GM12872 (cell line): ENCODE data around the gene SLC6A5.

Experiments
- TF ChIP-seq, protein P1 (sequence below): IDR thresholded peaks from 3 replicates; pipeline ENCODE4 v1.5.1; 2011; ENCODE audit warnings: low read depth, mild to moderate bottlenecking, low read length, moderate library complexity; ENCODE audit not compliant: insufficient read depth

SLC6A5 gene

DNA sequence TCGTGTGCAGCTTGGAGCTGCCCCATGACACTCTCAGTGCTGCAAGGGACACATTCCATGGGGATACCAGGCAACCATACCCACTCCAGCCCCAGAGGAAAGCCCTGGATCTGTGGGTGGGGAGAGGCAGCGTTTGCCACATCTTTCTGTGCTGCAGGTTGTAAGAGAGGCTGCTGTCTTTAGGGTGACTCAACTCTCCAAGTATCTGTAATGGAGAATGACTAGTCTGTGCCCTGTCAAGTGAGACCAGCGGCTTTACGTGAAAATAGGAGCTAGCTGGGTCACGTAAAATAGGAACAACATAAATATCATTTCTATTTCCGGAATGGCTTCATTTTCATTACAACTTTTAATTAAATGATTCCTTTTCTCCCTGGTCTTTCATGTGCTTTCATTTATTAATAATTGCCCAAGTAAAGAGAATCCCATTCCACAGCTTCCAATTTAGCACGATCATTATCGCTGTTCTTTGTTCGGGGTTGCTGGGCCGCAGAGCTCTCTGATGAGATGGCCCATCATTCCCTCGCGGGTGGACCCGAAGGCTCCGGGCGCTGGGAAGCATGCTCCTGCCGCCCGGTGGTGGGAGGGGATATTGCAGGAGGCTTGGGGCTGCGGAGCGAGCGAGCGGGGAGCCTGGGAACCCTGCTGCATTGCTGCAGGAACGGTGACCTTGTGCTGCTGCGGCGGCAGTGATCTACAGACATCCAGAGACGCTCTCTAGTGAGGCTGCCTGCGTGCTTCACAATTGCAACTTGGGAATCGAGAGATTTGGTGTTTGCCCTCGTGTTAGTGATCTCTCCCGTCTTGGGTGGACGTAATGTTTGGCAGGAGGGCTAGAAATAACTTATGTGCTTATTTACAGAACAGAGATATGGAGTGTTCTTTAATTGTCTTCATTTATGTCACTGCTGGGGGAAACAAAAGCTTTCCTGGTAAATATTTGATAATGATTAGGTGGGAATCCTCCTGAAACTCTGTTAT is 10.6 kb downstream of the SLC6A5 start:
- TF ChIP-seq, protein P1, sequence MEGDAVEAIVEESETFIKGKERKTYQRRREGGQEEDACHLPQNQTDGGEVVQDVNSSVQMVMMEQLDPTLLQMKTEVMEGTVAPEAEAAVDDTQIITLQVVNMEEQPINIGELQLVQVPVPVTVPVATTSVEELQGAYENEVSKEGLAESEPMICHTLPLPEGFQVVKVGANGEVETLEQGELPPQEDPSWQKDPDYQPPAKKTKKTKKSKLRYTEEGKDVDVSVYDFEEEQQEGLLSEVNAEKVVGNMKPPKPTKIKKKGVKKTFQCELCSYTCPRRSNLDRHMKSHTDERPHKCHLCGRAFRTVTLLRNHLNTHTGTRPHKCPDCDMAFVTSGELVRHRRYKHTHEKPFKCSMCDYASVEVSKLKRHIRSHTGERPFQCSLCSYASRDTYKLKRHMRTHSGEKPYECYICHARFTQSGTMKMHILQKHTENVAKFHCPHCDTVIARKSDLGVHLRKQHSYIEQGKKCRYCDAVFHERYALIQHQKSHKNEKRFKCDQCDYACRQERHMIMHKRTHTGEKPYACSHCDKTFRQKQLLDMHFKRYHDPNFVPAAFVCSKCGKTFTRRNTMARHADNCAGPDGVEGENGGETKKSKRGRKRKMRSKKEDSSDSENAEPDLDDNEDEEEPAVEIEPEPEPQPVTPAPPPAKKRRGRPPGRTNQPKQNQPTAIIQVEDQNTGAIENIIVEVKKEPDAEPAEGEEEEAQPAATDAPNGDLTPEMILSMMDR = peak; percentile 94

DNA sequence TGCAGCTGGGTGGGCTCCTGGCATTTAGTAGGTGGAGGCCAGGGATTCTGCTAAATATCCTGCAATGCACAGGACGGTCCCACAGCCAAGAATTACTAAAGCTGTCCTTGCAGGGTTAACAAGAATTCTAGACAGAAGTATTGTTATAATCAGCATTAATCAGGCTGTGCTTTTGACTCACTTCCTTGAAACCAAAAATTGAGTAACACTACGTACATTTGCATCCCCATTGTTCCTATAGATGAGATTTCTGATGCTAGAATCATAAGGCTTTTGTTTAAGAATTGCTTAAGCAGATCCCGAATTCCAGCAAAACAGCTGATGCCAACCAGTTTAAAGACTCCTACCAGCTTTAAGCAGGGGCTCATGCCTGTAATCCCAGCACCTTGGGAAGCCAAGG is 11.4 kb downstream of the SLC6A5 start:
- TF ChIP-seq, protein P1 = no peak

DNA sequence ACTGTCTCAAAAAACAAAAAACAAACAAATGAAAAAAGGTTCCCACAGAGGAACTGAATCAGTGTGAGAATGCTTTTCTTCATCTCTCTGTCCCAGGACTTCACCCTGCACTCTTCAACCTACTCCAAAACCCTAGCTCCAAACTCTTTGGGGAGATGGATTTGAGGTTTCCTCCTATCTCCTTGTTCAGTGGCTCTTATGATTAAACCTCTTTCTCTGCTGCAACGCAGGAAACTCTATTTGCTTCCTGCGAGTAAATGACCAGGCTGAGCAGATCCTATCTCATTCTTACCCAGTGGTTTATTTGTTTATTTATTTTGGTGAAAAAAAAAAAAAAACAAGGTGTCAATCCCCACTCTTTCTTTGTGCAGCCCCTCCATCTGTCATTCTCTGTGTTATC is 12.0 kb downstream of the SLC6A5 start:
- TF ChIP-seq, protein P1 = no peak

DNA sequence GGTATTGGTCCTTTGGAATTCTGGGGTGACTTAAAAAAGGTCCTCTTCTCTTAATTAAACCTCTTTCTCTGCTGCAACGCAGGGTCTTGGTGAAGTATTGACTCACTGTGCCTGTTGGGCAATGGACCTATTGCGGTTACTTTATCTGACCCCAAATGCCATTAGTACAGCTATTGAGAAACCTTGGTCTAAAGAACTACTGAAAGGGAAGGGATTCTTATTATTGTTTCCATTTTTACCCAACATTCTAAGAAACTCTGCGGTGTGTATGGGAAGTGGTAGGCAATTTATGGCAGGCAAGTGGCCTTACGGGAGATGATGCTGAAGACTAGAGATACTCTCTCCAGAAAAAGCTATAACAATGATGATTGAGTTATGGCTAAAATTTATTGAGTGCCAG is 12.5 kb downstream of the SLC6A5 start:
- TF ChIP-seq, protein P1 = no peak

DNA sequence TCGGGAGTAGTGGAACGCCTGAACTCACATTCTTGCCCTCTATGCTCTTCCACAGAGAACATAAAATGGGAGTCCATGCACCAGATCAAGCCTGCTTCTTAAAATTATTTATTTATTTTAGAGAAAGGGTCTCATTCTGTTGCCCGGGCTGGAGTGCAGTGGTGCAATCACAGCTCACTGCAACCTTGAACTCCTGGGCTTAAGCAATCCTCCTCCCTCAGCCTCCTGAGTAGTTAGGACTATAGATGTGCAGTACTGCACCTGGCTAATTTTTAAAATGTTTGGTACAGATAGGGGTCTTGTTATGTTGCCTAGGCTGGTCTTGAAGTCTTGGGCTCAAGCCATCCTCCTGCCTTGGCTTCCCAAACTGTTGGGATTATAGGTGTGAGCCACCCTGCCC is 13.0 kb downstream of the SLC6A5 start:
- TF ChIP-seq, protein P1 = no peak

DNA sequence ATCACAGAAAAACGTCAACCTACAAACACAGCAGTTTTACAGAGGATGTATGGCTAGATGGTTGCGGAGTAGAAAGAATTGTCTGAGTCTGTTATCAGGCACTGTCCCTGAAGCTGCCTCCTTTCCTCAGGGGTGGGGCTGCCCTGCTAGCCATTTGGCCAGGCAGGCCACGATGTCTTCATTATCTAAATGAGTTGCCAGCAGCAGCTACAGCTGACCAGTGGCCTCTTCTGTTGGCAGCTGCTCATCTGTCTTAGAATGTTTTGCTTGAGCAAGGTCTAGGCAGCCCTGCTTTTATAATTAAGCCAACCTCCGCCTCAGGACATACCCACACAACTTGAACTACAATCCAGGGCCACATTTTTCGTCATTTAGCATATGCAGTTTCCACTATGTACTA is 17.5 kb downstream of the SLC6A5 start:
- TF ChIP-seq, protein P1 = no peak

DNA sequence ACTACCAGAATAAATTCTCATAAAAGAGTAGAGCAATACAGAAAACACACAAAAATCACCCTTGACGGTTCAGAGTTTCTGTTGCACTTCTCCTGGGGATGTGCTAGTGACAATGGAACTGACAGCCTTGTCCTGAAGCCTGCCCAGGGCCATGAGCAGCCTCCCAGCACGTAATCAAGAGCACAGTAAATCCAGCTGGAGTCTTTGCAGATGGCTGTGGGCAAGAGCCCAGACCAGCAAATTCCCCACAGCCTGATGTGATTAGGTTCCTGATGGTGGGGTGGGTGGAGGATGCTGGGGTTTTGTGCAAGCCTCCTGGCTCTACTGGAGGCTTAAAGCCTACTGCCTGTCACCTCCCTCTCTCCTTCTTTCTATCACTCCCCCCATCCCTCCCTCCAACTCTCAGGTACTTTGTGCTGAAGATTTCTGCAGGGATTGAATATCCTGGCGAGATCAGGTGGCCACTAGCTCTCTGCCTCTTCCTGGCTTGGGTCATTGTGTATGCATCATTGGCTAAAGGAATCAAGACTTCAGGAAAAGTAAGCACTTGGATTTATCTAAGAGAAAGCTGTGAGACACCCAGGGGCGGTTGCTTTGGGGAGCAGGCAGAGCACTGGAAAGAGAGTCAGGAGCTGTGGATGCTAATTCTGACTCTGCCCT is 18.1 kb downstream of the SLC6A5 start:
- TF ChIP-seq, protein P1 = no peak
